Embryonic facial prominence (tissue), 1 donor: ENCODE measurements around the gene M1AP.
A peak's percentile ranks its signal among the peaks of the same experiment; 100 is the strongest.
"Not testable (repeated sequence)": the region's sequence is repeated elsewhere in the genome, so short reads cannot be mapped to it uniquely, and the experiment has no call there.

ENCODE experiments used
- DNase-seq: peaks from one replicate; pipeline ENCODE4 v3.0.0-alpha.2; 2016; ENCODE audit errors: extremely low spot score

M1AP gene

DNA sequence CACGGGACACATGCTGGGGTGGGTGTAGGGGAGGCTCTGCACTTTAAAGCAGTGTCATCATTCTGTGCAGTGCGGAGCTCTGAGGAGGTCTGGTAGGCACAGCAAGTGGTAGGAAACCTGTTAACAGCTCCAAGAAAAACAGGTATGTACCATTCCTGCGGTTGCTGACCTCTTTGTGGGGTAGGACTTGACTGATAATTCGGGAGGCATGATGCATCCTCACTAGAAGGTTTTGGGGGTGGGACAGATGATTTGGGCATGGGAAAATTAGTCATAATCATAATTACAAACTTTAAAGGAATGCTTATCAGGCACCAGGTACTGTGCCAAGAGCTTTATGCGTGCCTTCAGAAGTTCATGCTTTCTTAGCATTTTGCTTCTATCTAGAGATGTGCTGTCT lies 83.9 kb downstream of the M1AP start:
- no peak for DNase-seq

DNA sequence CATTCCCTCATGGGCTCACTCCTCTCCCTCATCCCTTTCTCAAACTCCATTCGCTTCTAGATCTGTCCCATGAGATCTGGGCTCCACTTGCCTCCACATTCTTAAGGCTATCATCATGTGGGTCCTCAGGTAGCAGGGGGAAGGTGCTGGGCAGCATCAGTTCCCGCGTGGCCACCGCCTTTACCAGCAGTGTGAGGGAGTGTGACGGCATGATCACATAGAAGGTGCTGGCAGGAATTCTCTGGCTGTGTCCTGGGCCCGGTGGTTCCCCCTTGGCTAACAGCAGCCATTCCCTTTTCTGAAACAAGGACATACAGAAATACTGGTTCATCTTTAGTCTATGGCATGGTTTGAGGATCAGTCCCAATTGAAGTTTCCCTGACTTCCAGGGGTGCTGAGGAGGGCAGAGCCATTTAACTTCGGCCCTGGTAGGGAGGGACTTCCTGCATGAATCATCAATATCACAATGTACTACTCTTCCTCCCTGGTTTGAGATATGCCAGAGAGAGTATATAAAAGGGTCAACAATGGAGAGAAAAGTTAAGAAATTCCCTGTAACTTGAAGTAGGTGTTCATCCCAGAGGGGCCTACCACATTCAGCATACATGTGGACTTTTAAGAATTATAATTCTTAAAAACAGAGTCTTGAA lies 85.9 kb downstream of the M1AP start:
- no peak for DNase-seq

DNA sequence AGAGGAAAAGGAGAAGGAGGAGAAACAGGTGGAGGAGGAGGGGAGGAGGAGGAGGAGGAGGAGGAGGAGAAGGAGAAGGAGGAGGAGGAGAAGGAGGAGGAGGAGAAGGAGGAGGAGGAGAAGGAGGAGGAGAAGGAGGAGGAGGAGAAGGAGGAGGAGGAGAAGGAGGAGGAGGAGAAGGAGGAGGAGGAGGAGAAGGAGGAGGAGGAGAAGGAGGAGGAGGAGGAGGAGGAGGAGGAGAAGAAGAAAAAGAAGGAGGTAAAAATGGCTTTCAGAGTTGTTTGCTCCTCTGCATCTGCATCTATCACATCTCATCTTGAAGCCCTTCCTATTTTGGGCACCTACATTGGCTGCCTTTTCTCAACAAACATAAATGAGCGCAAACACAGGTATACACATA lies 87.1 kb downstream of the M1AP start:
- DNase-seq, result not testable (repeated sequence)

DNA sequence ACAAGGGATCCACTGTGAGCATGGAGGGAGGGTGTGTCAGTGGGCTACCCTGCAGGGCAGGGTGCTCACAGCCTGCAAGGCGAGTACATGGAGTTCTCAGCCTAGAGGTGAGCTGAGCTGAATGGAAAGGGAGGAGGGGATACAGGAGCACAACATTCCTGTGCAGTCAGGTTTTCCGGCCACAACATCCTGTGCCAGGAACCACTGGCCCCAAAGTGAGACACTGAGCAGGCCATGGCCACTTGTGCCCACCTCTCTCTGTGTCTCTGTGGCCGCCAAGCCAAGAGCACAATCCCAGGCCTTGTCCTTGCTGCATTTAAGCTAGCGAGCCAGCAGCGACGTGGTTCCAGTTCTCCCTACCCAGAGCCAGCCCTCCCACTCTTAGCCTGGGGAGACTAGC lies 87.5 kb downstream of the M1AP start:
- no peak for DNase-seq

DNA sequence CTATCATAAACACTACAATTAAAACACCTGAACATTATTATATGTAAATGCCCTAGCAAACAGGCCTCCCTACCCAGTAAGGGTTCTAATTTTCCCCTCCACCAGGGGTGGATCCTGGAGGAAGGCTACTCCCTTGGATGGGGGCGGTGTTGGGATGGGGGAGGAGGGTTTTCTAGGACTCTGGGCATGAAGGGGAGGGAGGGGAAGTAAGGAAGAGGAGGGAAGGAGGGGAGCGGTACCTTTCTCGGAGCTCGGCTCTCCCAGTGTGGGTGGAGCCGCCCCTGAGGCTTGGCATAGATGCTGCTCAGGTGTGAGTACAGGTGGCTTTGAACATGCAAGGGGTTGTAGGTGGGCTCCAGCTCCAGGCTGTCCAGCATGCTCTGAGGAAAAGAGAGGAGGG lies 88.2 kb downstream of the M1AP start:
- no peak for DNase-seq

DNA sequence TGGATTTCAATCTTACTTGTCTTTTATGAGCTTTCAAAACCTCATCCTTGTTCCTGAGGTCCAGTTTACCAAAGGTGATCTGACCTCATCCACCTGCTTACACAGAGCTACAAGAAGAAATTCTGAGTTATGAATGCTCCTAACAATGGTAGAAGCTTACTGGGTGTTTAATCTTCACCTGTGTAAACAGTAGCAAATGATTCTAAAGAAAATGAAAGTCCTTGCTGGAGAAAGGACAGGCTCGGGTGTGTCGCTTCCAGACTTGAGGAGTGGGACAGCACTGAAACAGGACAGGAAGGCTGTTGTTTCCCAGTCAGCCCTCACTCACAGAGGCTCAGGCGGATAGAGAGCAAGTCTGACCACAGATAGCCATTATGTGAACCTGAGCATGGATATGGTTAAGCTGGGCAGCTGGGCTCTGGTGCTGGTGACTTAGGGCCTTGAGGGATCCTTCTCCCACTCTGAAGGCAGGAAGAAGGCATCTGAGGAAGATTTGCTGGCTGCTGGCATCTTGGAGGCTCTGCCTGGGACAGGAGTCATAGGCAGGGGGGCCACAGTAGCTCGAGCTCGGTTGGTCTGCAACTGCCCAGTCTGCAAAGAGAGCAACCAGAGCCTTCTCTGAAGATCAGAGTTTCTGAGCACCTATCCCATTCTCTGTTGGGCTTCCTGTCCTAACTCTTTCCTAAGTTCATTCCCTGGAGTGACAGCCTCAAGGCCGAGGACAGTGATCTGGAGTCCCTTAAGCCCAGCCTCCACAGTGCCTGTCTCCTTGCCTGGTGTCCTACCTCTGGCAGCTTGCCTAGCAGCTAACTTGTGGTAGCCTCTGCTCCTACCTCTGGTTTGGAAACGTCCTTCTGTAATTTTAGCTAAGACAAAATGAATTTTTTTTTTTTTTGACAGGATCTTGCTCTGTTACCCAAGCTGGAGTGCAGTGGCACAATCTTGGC lies 89.6 kb downstream of the M1AP start:
- no peak for DNase-seq

DNA sequence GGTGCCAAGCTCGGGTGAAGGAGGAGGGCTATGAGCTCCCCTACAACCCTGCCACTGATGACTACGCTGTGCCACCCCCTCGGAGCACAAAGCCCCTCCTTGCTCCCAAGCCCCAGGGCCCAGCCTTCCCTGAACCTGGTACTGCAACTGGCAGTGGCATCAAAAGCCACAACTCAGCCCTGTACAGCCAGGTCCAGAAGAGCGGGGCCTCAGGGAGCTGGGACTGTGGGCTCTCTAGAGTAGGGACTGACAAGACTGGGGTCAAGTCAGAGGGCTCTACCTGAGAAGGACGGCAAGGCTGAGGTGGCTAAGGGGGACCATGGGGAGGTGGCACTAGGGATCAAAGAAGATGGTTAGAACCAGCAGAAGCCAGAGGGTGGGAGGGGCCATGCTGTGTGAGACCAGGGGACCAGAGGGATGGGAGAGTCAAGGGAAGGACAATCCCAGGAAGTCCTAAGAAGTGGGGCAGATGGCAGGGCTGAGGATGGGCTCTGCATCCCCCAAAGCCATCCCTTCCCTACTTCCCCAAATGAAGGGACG lies 91.2 kb downstream of the M1AP start:
- no peak for DNase-seq

DNA sequence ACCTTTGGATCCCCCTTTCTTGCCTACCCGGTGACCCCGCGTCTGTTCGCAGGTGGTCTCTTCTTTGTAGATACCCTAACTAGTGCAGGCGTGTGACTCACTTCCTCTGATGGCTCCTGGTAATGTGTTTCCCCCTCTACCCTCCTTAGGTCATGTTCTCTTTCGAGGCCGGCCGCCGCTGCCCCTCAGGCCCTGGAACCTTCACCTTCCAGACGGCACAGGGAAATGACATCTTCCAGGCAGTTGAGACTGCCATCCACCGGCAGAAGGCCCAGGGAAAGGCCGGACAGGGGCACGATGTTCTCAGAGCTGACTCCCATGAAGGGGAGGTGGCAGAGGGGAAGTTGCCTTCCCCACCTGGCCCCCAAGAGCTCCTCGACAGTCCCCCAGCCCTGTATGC lies 92.0 kb downstream of the M1AP start:
- DNase-seq, result no peak

DNA sequence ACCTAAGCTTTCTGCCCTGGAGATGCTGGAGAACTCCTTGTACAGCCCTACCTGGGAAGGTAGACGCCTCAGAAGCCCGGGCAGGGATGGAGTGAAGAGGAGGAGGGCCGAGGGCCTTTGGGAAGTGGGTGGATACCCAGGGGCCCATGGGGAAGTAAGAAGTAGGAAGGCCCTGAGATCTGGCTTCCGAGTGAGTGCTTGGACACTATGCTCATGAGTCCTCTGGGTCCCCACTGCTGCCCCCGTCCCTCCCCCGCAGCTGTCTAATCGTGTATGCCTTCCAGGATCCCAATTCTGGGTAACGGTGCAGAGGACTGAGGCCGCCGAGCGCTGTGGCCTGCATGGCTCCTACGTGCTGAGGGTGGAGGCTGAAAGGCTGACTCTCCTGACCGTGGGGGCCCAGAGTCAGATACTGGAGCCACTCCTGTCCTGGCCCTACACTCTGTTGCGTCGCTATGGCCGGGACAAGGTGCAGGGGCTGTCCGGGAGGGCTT lies 92.5 kb downstream of the M1AP start:
- DNase-seq, result no peak

DNA sequence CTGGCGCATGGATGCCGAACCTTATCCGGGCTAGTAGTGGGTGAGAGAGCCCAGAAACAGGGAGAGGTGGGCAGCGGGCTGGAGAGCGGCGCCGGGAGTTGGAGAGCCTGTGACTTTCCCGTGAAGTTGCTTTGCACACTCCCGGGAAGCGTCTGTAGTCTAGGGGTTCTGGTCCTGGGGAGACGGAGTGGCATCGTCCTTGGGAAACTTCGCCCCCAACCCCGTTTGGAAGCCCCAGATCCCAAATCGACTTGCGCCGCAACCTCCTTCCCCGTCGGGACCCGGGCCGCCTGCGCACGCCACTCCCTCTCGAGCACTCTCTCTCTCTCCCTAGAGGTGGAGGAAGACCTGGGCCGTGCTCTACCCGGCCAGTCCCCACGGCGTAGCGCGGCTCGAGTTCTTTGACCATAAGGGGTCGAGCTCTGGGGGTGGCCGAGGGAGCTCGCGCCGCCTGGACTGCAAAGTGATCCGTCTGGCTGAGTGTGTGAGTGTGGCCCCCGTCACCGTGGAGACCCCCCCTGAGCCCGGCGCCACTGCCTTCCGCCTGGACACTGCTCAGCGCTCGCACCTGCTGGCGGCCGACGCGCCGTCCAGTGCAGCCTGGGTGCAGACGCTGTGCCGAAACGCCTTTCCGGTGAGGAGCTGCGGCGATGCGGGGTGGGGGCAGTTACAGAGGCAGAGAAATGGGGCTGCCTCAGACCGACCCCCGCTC lies 93.2 kb downstream of the M1AP start:
- no peak for DNase-seq

DNA sequence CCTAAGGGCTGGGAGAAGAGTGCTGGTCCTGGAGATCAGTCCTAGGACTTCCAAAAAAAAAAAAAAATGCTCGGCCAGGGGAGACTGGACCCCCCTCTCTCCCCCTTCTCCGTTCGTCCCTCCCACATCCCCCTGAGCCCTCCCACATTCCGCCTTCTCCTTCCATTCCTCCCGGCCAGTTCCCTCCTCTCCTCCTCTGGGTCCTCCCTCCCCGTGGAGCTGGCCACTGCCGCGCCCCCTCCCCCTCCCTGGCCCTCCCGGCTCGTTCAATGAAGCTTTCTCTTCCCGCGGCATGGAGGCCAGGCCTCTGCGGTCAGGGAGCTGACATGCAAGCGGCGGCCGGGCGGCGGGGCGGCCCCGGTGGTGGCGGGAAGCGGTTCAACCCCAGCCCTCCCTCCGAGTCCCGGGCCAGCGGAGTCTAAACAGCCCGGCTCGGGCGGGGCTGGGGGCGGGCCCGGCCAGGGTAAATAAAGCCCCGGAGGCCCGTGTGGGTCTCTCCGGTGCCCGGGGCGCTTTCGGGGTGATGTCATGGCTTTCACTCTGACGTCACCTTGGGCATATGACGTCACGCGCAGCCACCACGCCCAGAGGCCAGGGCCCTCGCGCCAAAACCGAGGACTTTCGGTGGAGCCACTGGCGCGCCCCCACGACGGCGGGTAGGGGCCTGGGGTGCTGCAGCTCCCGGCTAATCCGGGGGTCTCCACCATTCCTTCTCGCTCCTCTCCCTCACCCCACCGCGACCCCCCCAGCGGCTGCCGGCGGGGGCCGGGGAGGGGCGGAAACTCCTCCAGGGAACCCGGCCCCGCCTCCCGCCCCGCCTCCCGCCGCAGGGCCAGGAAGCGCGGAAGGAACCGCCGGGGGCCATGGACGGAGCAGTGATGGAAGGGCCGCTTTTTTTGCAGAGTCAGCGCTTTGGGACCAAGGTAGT lies 94.0 kb downstream of the M1AP start, which contains the start of the genes DOK1 and LOXL3:
TSS of gene DOK1 (plus strand) at position 829 of the 928 bp plus-strand sequence. CDS start at position 864, 35 bp downstream.
TSS of gene LOXL3 (minus strand) at position 51 of the 928 bp plus-strand sequence. CDS start 1,308 bp downstream, outside the sequence.
- peak; percentile 86 for DNase-seq

DNA sequence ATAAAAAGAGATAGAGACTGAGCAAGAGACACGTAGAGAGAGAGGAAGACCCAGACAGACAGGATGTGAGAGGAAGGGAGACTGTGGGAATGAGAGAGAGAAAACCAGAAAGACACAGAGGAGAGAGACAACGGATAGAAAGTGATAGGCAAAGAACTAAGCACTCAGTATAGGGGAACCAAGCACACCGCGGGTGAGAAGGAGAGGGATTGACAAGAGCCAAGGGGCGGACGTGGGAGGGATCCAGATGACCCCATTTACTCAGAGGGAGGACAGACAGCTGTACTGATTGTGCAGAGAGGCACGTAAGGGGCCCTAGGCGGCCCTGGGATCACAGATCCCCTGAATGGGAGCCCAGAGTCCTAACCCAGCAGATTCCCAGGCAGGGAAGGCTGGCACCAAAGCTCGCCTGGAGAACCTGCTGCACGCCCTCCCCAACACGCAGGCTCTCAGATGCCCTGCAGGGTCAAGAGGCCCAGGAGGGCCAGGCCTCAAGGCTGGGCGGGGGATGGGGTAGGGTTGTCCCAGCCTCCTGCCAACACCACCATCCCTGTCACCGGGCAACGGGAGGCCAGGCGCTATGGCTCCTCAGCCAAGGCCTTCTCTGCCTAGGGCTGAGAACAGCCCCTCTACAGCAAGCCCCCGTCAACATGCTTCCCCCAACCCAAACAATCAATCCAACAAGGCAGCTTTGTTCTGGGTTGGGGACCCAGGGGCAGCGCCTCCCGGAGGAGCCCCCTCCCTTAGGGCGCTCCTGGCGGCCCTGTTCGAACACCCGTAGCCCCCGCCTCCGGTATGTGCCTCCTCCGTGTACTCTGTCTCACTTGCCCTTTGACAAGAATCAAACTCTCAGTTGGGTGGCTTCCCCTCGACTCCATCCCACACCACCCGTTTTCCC lies 95.0 kb downstream of the M1AP start:
- DNase-seq, result no peak

DNA sequence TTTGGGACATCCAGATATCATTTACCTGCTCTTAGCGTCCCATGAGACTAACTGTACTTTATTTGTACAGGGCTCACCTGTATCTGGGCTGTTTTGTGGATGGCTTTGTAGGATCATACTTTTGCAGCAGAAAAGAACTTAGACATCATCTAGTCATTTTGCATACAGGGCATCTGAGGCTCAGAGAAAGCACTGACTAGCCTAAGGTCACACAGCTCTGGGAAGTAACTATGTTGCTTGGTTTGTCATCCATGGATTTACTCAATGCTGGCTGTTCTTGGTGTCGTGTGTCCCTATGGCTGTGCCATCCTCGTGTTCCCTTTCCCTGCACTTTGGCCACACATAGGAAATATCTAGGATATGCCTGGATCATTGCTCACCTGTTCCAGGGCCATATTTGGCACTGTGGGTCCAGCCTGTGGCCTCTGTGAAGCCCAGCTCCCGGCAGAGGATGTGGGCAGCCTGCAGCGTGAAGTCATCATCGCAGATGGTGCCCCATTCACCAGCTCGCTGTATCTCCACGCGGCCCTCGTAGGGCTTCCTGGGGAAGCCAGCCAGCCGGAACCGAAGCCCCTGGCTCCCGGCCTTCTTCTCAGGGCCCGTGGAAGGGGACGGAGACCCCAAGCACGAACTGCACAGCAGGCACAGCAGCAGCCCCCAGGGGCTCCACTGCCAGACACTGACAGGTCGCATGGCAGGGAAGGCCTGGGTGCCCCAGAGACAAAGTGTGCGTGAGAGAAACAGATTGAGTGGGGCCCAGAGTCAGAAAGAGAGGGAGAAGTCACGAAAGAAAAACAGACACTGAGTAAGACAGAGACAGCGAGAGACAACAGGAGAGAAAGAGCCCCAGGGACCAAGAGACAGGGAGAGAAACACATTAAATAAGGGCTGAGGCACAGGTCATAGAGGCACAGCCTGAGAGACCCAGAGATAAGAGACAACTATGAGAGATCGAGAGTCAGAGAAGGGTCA lies 95.9 kb downstream of the M1AP start:
- DNase-seq, result no peak

DNA sequence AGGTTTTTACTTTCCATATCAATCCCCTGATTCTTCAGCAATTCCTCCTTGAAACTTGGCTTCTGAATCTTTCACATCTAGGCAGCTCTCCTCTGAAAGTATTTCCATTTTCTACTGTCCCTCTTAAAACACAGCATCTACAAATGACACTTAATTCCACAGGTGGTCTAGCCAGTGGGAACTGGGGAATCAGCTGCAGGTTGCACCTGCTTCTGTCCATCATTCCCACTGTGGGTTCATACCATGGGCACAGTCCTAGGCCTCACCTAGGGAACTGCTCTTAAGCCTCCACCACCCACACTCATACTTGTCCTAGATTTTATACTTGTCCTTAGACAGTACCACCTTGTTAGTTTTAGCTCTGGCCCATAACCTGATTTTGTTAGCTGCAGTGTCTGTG lies 96.6 kb downstream of the M1AP start:
- DNase-seq, result no peak

DNA sequence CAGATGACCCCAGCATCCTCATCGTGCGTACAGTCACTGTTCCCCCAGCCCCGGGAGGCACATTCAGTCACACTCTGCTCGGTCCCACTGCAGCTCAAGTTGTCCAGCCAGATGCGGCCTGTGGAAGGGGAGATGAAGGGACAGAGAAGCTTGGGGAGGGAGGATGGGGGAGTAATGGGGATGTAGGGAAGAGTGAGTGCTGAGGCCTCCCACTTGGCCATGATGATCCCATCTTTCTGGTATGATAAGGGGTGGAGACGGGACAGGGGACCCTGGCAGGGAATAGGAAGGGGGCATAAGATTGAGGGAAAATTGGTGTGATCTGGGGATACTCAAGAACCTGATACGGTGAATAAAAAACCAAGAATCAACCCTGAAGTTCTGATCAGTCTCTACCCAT lies 97.9 kb downstream of the M1AP start:
- DNase-seq, result no peak

DNA sequence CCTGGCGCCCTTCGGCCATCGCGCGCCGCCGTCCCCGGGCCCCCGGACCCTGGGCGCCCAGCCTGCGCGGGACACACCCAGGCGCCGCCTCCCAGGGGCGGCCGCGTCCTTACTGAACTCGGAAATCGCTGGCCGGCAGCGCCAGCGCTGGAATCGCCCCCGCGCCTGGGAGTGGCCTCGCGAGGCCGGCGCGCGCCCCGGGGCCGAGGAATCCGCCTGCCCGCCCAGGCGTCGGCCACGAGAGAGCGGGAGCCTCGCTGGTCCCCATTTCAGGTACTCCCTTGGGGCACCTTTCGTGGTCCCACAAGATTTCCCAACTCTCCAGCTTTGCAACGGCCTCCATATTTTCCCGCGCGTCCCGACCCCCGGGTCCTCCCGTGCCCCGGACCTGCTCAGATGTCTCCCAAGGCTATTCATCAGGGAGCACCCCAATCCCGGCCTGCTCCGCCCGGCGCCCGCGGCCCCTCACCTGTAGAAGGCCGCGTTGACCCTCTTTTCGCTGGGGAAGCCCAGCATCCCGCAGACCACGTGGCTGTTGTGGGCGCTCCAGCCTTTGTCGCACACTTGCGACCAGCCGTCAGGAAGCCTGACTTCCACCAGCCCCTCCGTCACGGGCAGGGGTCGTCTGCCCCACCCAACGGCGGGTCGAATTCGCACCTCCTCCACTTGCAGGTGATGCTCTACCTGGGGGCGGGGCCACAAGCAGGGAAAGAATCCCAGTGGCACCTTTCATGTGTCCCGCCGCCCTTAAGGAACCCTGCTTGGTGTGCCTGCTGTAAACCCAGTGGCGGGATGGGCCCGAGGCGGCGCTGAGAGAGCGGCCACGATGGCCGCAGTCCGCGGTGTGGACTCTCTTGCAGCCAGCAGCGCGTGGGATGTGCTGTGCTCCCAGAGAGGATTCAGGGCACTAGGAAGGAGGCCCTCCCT lies 99.0 kb downstream of the M1AP start:
- no peak for DNase-seq

DNA sequence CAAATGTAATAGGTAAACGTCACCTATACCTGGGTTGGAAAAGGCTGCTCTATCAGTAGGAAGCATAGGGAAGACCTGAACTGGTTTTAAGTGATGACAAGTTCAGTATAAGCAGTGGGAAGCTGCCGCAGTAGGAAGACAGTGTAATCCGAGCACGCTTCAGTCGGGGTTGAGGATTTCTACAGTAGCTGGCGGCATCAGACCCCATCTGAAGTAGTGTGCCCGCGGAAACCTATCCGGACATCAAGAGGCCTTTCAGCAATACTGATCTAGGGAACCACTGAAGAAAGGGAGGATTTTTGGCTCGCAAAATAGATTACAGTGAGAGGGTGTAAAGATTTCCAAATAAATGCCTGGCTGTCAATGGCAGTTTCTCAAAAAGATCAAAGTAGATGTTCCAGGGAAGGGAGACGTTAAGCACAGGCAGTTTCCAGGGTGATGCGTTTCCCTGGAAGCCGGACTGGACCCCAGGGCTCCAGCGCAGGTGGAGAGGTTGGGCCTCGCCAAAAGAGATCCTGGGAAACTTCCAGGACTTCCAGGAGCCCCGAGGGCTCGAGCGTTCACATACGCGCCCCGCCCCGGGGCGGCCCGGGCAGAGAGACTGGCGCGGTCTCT lies 99.7 kb downstream of the M1AP start:
- no peak for DNase-seq
